ENCODE measurements around the gene ZNF628. TPM values are rescaled to one million over a fixed set of nuclear protein-coding genes. Genes with fewer than 3 reads are reported as not detected.

ZNF628 gene
- 1.6 TPM for total RNA-seq

DNA sequence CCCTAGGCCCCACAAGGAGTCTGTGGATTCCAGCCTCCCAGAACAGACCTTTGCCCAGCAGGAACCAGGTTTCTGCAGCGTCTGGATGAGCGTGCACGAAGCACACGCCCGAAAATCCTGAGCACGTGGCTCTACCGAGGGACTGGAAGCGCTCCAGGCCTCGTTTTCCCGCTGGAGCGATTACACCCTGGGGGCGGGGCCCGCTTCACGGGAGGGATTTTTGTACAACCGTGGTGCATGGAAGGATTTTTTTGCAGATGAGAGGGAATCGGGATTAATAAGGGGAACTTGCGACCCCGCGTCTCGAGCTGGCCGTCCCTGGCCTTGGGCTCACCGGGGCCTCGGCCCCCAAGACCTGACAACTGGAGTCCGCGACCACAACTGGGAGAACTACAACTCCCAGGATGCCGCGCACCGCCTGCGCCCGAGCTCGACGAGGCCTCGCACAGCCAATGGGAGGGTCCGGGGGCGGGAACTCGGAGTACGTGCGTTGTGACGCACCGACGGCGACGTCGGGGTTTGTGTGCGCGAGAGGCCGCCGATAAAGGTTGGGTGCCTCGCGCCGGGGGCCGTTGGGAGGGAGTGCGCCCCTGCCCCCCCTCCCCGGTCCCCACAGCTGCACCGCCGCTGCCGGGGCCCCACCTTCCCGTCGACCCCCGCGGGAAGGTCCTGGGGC is at the start of gene ZNF628:
ZNF628 (plus strand) TSS at position 518 of the 676 bp plus-strand sequence. CDS start 3,294 bp downstream, outside the sequence.

DNA sequence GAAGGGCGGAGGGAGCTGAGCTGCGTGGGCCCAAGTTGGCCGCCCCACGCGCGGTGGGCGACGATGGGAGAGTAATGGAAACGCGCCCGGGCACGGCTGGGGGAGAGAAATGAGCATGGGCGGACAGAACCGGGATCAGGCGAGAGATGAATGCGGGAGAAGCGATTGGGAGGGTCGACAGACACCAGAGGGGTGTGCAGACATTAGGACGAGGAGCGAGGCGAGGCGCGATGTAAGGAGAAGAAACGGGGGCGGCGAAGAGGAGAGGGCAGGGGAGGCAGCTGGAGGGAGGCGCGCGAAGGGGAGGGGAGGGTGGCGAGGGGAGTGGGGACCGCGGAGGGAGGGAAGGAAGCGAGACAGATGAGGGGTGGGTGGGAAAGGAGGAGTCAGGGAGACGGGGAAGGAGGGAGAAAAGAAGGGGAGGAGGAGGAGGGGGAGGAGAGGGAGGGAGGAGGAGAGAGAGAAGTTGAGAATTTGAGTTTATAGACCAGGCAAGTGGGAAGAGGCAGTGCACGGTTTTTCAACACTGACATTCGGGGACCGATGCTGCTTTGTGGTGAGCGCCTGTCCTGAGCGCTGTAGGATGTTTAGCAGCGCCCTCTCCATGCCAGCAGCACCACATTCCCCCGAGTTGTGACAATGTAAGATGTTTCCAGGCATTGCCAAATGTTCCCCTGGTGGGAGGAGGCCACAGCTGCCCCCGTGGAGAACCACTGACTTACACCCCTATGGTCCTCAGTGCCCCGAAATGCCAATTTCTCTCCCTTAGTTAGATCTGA is 33.2 kb upstream of the ZNF628 start, which contains the start of gene SHISA7:
SHISA7 (minus strand) TSS at position 256 of the 779 bp plus-strand sequence. CDS start 437 bp downstream, outside the sequence.

DNA sequence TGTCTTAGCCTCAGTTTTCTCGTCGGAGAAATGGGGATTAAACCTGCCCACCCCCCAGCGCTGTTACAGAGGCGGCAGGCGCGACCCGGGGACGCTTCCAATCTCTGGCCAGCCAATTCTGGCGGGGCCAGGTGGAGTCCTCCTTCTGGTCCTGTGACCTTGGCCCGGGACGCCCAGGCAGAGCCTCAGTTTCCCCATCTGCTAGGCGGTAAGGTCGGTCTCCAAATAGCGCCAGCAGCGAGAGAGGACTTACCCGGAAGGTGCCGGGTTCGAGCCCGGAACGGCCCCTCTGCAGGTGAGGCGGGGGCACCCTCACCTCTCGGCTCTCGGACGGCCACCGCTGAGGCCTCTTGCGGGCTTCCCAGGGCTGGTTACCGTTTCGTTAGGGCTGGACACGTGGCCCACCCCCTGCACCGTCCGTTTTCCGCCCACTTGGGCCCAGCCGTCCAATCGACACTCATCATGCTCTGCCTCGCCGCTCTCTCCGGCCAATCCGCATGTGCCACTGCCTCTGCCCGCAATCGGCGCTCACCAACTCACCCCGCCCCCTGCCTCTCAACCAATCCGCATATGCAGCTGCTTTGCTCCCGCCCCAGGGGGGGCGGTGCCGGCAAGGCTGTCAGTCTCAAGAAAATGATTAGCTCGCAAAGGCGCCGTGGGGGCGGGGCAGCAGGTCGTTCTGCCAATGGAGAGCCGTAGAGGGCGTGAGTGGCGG is 15.0 kb upstream of the ZNF628 start, which contains the start of gene ISOC2:
ISOC2 (minus strand) TSS at position 384 of the 715 bp plus-strand sequence. CDS start 5,156 bp downstream, outside the sequence.

DNA sequence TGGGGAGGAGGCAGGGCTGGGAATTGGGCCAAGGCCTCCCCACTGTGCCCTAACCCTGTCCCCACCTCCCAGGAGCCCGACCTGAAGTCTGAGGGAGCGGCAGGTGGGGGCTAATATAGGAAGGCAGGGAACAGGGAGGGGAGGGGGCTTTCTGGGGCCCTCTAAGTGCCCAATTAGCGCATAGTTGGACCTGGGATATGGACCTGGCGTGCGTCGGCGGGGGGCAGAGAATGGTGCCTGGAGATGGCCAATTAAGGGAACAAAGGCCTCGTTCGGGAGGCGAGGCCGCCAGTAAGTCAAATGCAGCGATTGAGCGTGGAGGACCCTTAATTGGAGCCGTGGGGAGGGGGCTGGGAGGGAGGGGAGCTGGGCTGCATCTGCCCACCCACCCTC is 11.8 kb upstream of the ZNF628 start, which contains the start of gene C19orf85:
C19orf85 (minus strand) TSS at position 90 of the 393 bp plus-strand sequence. CDS start 197 bp downstream, outside the sequence.

DNA sequence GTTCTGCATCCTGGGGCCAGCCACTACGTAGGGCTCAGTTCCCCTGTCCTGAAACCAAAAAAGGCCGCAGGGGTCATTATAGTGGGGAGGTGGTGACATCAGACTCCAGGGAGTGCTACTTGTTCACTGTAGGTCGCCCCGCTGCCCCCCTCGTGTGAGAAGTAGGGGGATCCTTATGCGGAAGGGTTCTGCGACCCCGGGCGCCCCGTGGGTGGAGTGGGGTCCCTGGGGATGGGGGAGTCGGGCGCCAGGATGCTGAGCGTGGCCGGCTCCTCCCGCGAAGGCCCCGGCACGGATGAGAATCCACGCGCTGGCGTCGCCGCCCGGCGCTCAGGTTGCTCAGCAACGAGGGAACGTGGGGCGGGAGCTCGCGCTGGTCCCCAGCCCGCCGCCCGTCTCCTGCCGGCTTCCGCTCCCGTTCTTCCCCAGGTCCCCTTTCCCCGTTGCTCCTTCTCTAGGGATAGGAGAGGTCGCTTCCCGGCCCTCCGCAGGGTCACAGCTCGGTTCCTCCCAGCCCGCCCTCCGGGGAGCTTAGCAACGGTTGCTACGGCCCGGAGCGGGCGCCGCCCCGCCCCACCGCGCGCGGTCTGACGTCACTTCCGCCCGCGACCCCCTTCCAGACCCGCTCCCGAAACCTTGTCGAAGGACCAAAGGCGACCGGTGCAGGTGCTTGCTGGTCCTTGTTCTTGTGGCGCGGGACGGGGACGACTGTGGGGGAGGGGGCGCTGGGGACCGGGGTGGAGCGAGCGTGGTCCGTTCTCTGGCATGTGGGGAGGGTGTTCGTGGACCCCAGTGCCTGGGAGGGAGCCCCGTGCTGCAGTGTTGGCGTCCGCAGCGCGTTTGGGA is 8.4 kb downstream of the ZNF628 start, which contains the start of gene NAT14:
NAT14 (plus strand) TSS at position 596 of the 846 bp plus-strand sequence. CDS start 521 bp downstream, outside the sequence.

DNA sequence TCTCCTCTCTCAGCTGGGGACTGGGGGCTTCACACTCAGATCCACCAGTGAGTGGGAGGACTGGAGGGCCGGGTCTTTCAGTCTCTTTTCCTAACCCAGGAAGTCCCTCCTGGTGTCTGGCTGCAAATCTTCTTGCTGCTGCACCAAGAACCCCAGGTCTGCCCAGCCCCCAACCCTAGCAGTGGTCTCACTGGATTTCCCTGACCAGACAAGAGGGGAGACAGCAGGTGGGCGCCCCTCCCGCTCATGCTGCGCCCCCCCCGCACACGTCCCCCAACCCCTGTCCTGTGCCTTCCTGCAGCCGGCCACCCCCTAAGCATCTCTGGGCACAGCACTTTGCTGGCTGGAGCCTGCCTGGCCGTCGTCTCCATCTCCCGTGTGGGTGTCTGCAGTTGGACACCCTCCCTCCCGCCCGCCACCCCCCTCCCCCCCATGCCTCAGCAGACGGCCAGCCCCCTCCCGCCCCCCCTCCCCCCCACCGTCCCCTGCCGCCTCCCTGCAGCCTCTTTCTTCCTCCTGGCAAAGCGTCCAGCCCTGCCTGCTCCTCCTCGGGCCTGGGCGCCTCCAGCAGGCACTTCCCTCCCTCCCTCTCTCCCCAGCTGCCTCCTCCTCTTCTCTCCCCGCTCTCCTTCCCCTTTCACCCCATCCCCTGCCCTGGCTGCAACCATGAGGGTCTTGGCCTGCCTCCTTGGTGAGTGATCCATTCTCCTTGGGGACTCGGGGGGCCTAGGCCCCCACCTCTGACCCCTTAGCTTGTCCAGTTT is 11.7 kb downstream of the ZNF628 start, which contains the start of gene SSC5D:
SSC5D (plus strand) TSS at position 513 of the 764 bp plus-strand sequence; CDS start at position 667, 154 bp downstream.

Other genes starting within 250 kb of the ZNF628 start
- 0.92 TPM for gene TMEM86B, start 247.9 kb upstream of the ZNF628 start, total RNA-seq
- gene PPP6R1, start 217.6 kb upstream of the ZNF628 start, total RNA-seq: 23.1 TPM
- 29.8 TPM for gene HSPBP1, start 196.5 kb upstream of the ZNF628 start, total RNA-seq
- gene BRSK1, start 192.6 kb upstream of the ZNF628 start, total RNA-seq: 111 TPM
- gene TMEM150B, start 151.3 kb upstream of the ZNF628 start, total RNA-seq: not detected
- gene KMT5C, start 136.7 kb upstream of the ZNF628 start, total RNA-seq: 11.3 TPM
- 0.92 TPM for gene COX6B2, start 121.9 kb upstream of the ZNF628 start, total RNA-seq
- not detected for gene GARIN5B, start 113.4 kb upstream of the ZNF628 start, total RNA-seq
- 0.23 TPM for gene IL11, start 106.2 kb upstream of the ZNF628 start, total RNA-seq
- not detected for gene TMEM190, start 99.8 kb upstream of the ZNF628 start, total RNA-seq
- gene TMEM238, start 92.3 kb upstream of the ZNF628 start, total RNA-seq: not detected
- gene RPL28, start 90.7 kb upstream of the ZNF628 start, total RNA-seq: 129 TPM
- gene UBE2S, start 68.8 kb upstream of the ZNF628 start, total RNA-seq: 43.4 TPM
- gene SHISA7, start 33.3 kb upstream of the ZNF628 start, total RNA-seq: 4.6 TPM
- 20.5 TPM for gene ISOC2, start 15.0 kb upstream of the ZNF628 start, total RNA-seq
- not detected for gene C19orf85, start 11.9 kb upstream of the ZNF628 start, total RNA-seq
- 20.3 TPM for gene NAT14, start 8.6 kb downstream of the ZNF628 start, total RNA-seq
- gene SSC5D, start 11.8 kb downstream of the ZNF628 start, total RNA-seq: 0.23 TPM
- not detected for gene SBK2, start 60.5 kb downstream of the ZNF628 start, total RNA-seq
- not detected for gene SBK3, start 68.9 kb downstream of the ZNF628 start, total RNA-seq
- gene ZNF579, start 104.2 kb downstream of the ZNF628 start, total RNA-seq: 4.6 TPM
- 5.3 TPM for gene FIZ1, start 122.9 kb downstream of the ZNF628 start, total RNA-seq
- 3.0 TPM for gene ZNF524, start 123.7 kb downstream of the ZNF628 start, total RNA-seq
- gene ZNF865, start 129.0 kb downstream of the ZNF628 start, total RNA-seq: 1.8 TPM
- 6.5 TPM for gene ZNF784, start 147.9 kb downstream of the ZNF628 start, total RNA-seq
- 6.9 TPM for gene ZNF580, start 164.4 kb downstream of the ZNF628 start, total RNA-seq
- 7.8 TPM for gene ZNF581, start 167.0 kb downstream of the ZNF628 start, total RNA-seq
- gene CCDC106, start 171.6 kb downstream of the ZNF628 start, total RNA-seq: 16.6 TPM
- 76.1 TPM for gene U2AF2, start 178.4 kb downstream of the ZNF628 start, total RNA-seq
- 33.2 TPM for gene EPN1, start 198.6 kb downstream of the ZNF628 start, total RNA-seq